Endodermal cell (in vitro differentiated cells): Measurements from ENCODE around the gene LIMK1. TPM values are rescaled to one million over a fixed set of nuclear protein-coding genes. Genes with fewer than 3 reads are reported as not detected.

Source experiments
- DNase-seq: peaks from one replicate; pipeline ENCODE4 v3.0.0-alpha.2; 2017
- H3K27ac ChIP-seq: 2 replicates; pipeline ENCODE4 v1.5.1; 2013; ENCODE audit warnings: mild to moderate bottlenecking, low read depth, low read length, moderate library complexity
- H3K27me3 ChIP-seq: 2 replicates; pipeline ENCODE4 v1.6.1; 2013; ENCODE audit warnings: mild to moderate bottlenecking, low read length, moderate library complexity; ENCODE audit not compliant: insufficient read depth, control insufficient read depth, poor library complexity, severe bottlenecking
- H3K36me3 ChIP-seq: 2 replicates; pipeline ENCODE4 v1.7.0; 2013; ENCODE audit warnings: mild to moderate bottlenecking, low read length, moderate library complexity; ENCODE audit not compliant: control insufficient read depth, insufficient read depth
- H3K4me1 ChIP-seq: one replicate; pipeline ENCODE4 v1.7.0; 2013; ENCODE audit warnings: low read length; ENCODE audit not compliant: control insufficient read depth, insufficient read depth
- H3K4me3 ChIP-seq: 2 replicates; pipeline ENCODE4 v1.5.1; 2013; ENCODE audit warnings: mild to moderate bottlenecking, low read length, moderate library complexity
- H3K9ac ChIP-seq: 2 replicates; pipeline ENCODE4 v1.6.1; 2013; ENCODE audit warnings: mild to moderate bottlenecking, low read length, moderate library complexity; ENCODE audit not compliant: poor library complexity, severe bottlenecking; ENCODE audit errors: extremely low read depth
- H3K9me3 ChIP-seq: 2 replicates; pipeline ENCODE4 v1.6.1; 2013; ENCODE audit warnings: mild to moderate bottlenecking, low read length, moderate library complexity; ENCODE audit not compliant: control insufficient read depth
- H3K27ac Mint-ChIP-seq: 2 replicates; pipeline ENCODE4 v1.8.0; 2020; ENCODE audit warnings: mixed read lengths
- H3K27me3 Mint-ChIP-seq: 2 replicates; pipeline ENCODE4 v1.8.0; 2021; ENCODE audit warnings: mild to moderate bottlenecking, mixed read lengths; ENCODE audit not compliant: insufficient read depth
- H3K36me3 Mint-ChIP-seq: 2 replicates; pipeline ENCODE4 v1.8.0; 2020; ENCODE audit warnings: low read depth, mixed read lengths
- H3K4me1 Mint-ChIP-seq: 2 replicates; pipeline ENCODE4 v1.8.0; 2020; ENCODE audit warnings: mixed read lengths
- H3K4me3 Mint-ChIP-seq: 2 replicates; pipeline ENCODE4 v1.8.0; 2020; ENCODE audit warnings: mild to moderate bottlenecking, moderate library complexity, mixed read lengths
- H3K9me3 Mint-ChIP-seq: 2 replicates; pipeline ENCODE4 v1.8.0; 2020; ENCODE audit warnings: mild to moderate bottlenecking, mixed read lengths
- CTCF ChIP-seq: fragments of 200-600 bp; sonication (generic); conservative IDR thresholded peaks from 2 replicates; pipeline ENCODE4 v1.5.0; 2021; ENCODE audit warnings: antibody characterized with exemption, mild to moderate bottlenecking
- WGBS, 2 experiments: methylation state at CpG; one replicate each; pipeline versions ENCODE4 v1.1.5 to v1.1.7; 2013; ENCODE audit warnings: missing lambda C conversion rate in 2 of 2, mixed read lengths in 1 of 2; ENCODE audit not compliant: insufficient coverage in 1 of 2, insufficient read length in 1 of 2; 5-methylcytosine and 5-hydroxymethylcytosine counted together
- total RNA-seq, 2 donors: library from RNA; stranded (reverse); fragmentation: NEBNext Ultra II Directional in 1 of 2; extraction: Animal tissue kit (Norgen Biotek cat#: 25700) in 1 of 2; gene quantifications; 2 replicates in 1 of 2; 3 replicates in 1 of 2; pipeline ENCODE4 v1.2.1, GENCODE V29; 2021

The LIMK1 gene
- total RNA-seq, 2 donors from 2014 or later, result 83.9 TPM

DNA sequence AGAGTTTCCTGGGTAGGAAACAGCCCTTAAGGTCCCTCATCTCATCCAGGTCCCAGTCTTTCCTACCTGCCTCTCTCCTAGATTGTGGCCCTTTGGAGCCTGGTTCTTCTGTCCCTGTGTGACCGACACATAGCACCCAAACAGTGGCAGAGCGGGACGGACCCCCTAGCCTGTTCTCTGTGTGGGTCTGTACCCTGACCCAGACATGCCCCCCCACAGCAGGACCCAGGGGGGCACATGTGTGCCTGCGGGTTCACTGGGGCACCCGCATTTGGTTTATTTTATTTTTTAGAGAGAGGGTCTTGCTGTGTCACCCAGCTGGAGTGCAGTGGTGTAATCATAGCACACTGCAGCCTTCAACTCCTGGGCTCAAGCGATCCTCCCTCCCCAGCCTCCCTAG, 11.5 kb downstream of the LIMK1 start:
- WGBS, 2 experiments, result 97 to 98% methylated on average over 4 to 6 of the region's 6 CpGs
- peaks cover 45% of the 10 kb centered on the region for H3K36me3 ChIP-seq
- peaks cover 9% of the 10 kb centered on the region for H3K9me3 Mint-ChIP-seq
- H3K4me3 Mint-ChIP-seq, result peak overlapping the region; percentile 50
- peaks cover 12% of the 10 kb centered on the region for H3K4me1 Mint-ChIP-seq
- peaks cover 14% of the 10 kb centered on the region for H3K9me3 ChIP-seq
- H3K9ac ChIP-seq, result peak overlapping the region; percentile 38
- H3K4me3 ChIP-seq, result peak overlapping the region; percentile 53
- H3K36me3 Mint-ChIP-seq, result peaks cover 40% of the 10 kb centered on the region
- peak overlapping the region; percentile 79 for H3K27ac ChIP-seq
- peaks cover 14% of the 10 kb centered on the region for H3K4me1 ChIP-seq
- H3K27me3 ChIP-seq, result no peaks in the 10 kb centered on the region
- no peak for TF ChIP-seq CTCF
- peak overlapping the region; percentile 95 for H3K27ac Mint-ChIP-seq
- H3K27me3 Mint-ChIP-seq, result no peaks in the 10 kb centered on the region
- DNase-seq, result no peak

DNA sequence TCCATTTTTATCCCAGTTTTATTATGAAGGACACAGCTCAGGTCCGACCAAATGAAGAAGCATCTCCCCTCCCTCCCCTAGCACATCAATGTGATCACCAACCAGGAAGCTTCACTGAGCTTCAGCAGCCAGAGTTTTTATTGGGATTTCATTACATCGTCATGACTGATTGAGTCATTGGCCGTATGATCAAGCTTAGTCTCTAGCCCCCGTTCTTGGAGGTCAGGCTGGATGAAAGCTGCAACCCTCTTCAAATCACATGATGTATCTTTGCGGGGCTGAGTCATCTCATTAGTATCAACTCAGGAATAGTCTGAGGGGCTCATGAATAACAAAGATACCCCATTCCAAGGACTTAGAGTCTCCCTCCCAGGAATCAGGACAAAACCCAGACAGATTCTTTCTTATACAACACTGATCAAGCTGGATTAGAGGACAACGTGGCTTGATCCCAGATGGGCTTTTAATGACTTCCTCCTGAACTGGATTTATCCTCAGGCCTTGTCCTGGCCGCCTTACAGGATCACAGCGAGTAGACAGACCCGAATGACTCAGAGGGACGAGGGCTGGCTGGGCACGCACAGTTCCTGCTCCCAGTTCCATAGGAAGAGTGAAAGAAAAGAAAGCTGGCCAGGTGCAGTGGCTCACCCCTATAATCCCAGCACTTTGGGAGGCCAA, 14.5 kb downstream of the LIMK1 start:
- H3K27me3 ChIP-seq, result no peaks in the 10 kb centered on the region
- Mint-ChIP-seq H3K4me1 (peaks cover 12% of the 10 kb centered on the region), H3K4me3 (no peak overlapping the region), H3K36me3 (peaks cover 51% of the 10 kb centered on the region), H3K27me3 (no peaks in the 10 kb centered on the region), H3K27ac (no peak overlapping the region), H3K9me3 (peaks cover 9% of the 10 kb centered on the region)
- H3K4me1 ChIP-seq, result peaks cover 14% of the 10 kb centered on the region
- no peak overlapping the region for H3K9ac ChIP-seq
- no peak overlapping the region for H3K27ac ChIP-seq
- no peak for DNase-seq
- 91 to 95% methylated on average over 7 to 11 of the region's 11 CpGs for WGBS, 2 experiments
- peaks cover 47% of the 10 kb centered on the region for H3K36me3 ChIP-seq
- peaks cover 14% of the 10 kb centered on the region for H3K9me3 ChIP-seq
- no peak for TF ChIP-seq CTCF
- no peak overlapping the region for H3K4me3 ChIP-seq

DNA sequence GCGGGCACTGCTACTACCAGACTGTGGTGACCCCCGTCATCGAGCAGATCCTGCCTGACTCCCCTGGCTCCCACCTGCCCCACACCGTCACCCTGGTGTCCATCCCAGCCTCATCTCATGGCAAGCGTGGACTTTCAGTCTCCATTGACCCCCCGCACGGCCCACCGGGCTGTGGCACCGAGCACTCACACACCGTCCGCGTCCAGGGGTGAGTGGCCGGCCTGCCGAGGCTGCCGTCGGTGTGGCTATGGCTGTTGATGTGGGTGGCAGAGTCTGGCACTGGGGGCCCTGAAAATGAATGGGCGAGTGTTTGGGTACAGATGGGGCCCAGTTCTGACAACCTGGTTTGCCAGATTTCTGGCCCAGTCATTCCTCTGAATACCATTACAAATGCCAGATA, 15.4 kb downstream of the LIMK1 start:
- Mint-ChIP-seq H3K9me3 (peaks cover 9% of the 10 kb centered on the region), H3K27ac (no peak overlapping the region), H3K27me3 (no peaks in the 10 kb centered on the region), H3K4me1 (peaks cover 6% of the 10 kb centered on the region), H3K4me3 (no peak overlapping the region), H3K36me3 (peaks cover 57% of the 10 kb centered on the region)
- 93 to 96% methylated on average over 13 to 17 of the region's 17 CpGs for whole genome bisulfite sequencing, 2 experiments
- no peak for TF ChIP-seq CTCF
- Histone ChIP-seq H3K9me3 (peaks cover 14% of the 10 kb centered on the region), H3K27ac (no peak overlapping the region), H3K27me3 (no peaks in the 10 kb centered on the region), H3K4me1 (peaks cover 9% of the 10 kb centered on the region), H3K9ac (no peak overlapping the region), H3K4me3 (no peak overlapping the region), H3K36me3 (peaks cover 53% of the 10 kb centered on the region)
- DNase-seq, result no peak
